Caco-2 (cell line): ENCODE results near the gene CYTH2. TPM values are rescaled to one million over a fixed set of nuclear protein-coding genes. Genes with fewer than 3 reads are reported as not detected.
"Not testable (repeated sequence)": the region's sequence is repeated elsewhere in the genome, so short reads cannot be mapped to it uniquely, and the experiment has no call there.

Source experiments
- BruUV-seq: library from RNA; stranded (reverse); fragments of 400-500 nt; replicated peaks from 2 replicates; lab custom pipeline; 2021; lab: Mats Ljungman, UMichigan
- CTCF ChIA-PET: fragments of 300-600 bp; sonication (Branson Sonifier 250); formaldehyde crosslinking; loops from one replicate; lab custom pipeline; 2022; ENCODE audit warnings: antibody characterized with exemption; lab: Charles Lee
- POLR2A ChIA-PET: fragments of 300-600 bp; sonication (Branson Sonifier 250); formaldehyde crosslinking; loops from one replicate; lab custom pipeline; 2022; ENCODE audit warnings: antibody characterized with exemption; lab: Charles Lee
- DNase-seq, 2 experiments: peaks; one replicate each; pipeline versions ENCODE4 v3.0.0 to v3.0.0-alpha.2; 2020 to 2022
- H3K27me3 ChIP-seq: replicated peaks from 2 replicates; pipeline ENCODE4 v1.6.0; 2011; ENCODE audit warnings: low read length; ENCODE audit not compliant: control insufficient read depth, insufficient read depth
- H3K36me3 ChIP-seq: 2 replicates; pipeline ENCODE4 v1.5.1; 2011; ENCODE audit warnings: low read length; ENCODE audit not compliant: control insufficient read depth, insufficient read depth
- H3K4me1 ChIP-seq: fragments of 250-450 bp; sonication (Bioruptor Pico); 2 replicates; pipeline ENCODE4 v1.5.1; 2020; ENCODE audit warnings: mild to moderate bottlenecking
- H3K4me3 ChIP-seq: 2 replicates; pipeline ENCODE4 v1.5.1; 2011; ENCODE audit warnings: low read depth, mild to moderate bottlenecking, control low read depth, low read length
- H3K9me3 ChIP-seq: fragments of 250-450 bp; sonication (Bioruptor Pico); 2 replicates; pipeline ENCODE4 v1.5.1; 2020; ENCODE audit warnings: mild to moderate bottlenecking, moderate library complexity
- H3K27ac Mint-ChIP-seq: one replicate; pipeline ENCODE4 v1.8.0; 2022; ENCODE audit warnings: mixed read lengths; ENCODE audit not compliant: unreplicated experiment
- H3K27me3 Mint-ChIP-seq: one replicate; pipeline ENCODE4 v1.8.0; 2022; ENCODE audit warnings: mixed read lengths; ENCODE audit not compliant: insufficient read depth, unreplicated experiment
- H3K36me3 Mint-ChIP-seq: one replicate; pipeline ENCODE4 v1.8.0; 2022; ENCODE audit warnings: mild to moderate bottlenecking, mixed read lengths; ENCODE audit not compliant: insufficient read depth, unreplicated experiment
- H3K4me1 Mint-ChIP-seq: one replicate; pipeline ENCODE4 v1.8.0; 2022; ENCODE audit warnings: low read depth, mixed read lengths; ENCODE audit not compliant: unreplicated experiment
- H3K4me3 Mint-ChIP-seq: one replicate; pipeline ENCODE4 v1.8.0; 2022; ENCODE audit warnings: mild to moderate bottlenecking, moderate library complexity, mixed read lengths; ENCODE audit not compliant: unreplicated experiment
- H3K9me3 Mint-ChIP-seq: one replicate; pipeline ENCODE4 v1.8.0; 2022; ENCODE audit warnings: mixed read lengths; ENCODE audit not compliant: unreplicated experiment
- intact Hi-C: fragments of 100-400 bp; cut with micrococcal nuclease; formaldehyde crosslinking; loops from one replicate; pipeline ENCODE4 v1.10.0; 2022; ENCODE audit not compliant: unreplicated experiment
- total RNA-seq: library from RNA; stranded (reverse); gene quantifications from 2 replicates; pipeline ENCODE4 v1.2.3, GENCODE V29; 2022
- TF ChIP-seq, protein P1 (sequence below), 2 experiments: fragments of 200-600 bp in 1 of 2; IDR thresholded peaks; 1 replicate in 1 of 2; 2 replicates in 1 of 2; pipeline versions ENCODE4 v1.5.1 to v1.8.0; 2011 to 2022; ENCODE audit warnings: antibody characterized with exemption in 1 of 2, control low read depth in 1 of 2, inconsistent platforms in 1 of 2, low read depth in 1 of 2, low read length in 1 of 2, mild to moderate bottlenecking in 1 of 2, moderate library complexity in 1 of 2; ENCODE audit not compliant: insufficient read depth in 1 of 2, severe bottlenecking in 1 of 2, unreplicated experiment in 1 of 2

Gene CYTH2
- total RNA-seq, 1 experiment from 2014 or later, result 74.6 TPM

DNA sequence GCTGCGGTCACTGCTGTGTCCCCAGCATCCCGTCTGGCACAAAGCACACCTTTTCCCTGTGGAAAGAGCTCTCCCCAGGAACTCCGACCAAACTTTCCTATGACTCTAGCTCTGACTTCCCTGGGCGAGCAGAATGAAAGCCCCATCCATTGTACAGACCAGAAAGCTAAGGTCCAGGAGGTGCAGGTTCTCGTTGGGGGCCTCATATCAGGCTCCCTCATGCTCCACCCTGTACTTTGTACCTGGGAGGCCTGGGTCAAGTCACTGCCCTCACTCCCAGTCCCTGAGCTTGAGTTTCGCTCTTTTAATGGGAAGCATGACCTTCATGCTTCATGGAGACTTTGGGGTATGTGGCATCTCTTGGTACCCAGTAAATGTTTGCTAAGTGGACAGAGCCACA, 18.4 kb downstream of the CYTH2 start:
- Mint-ChIP-seq H3K9me3 (no peaks in the 10 kb centered on the region), H3K4me1 (peaks cover 28% of the 10 kb centered on the region), H3K36me3 (peaks cover 53% of the 10 kb centered on the region), H3K27ac (no peak overlapping the region), H3K4me3 (no peak overlapping the region), H3K27me3 (no peaks in the 10 kb centered on the region)
- Histone ChIP-seq H3K36me3 (no peaks in the 10 kb centered on the region), H3K4me3 (no peak overlapping the region), H3K4me1 (peaks cover 16% of the 10 kb centered on the region), H3K9me3 (no peaks in the 10 kb centered on the region), H3K27me3 (no peaks in the 10 kb centered on the region)
- no peak for DNase-seq
- CTCF ChIA-PET, result interaction anchor here (0.5 to 4.1 kb wide), 5 partner anchors 18 to 121 kb away, joined by 3 to 73 read pairs (median 4); no protein-coding TSS in a partner anchor
- BruUV-seq, result no TSS peak
- POLR2A ChIA-PET, result interaction anchor here (0.6 to 1.1 kb wide), 3 partner anchors 15 to 19 kb away, joined by 3 to 6 read pairs (median 4); no protein-coding TSS in a partner anchor
- intact Hi-C loops, result no loop called here
- TF ChIP-seq, protein P1, sequence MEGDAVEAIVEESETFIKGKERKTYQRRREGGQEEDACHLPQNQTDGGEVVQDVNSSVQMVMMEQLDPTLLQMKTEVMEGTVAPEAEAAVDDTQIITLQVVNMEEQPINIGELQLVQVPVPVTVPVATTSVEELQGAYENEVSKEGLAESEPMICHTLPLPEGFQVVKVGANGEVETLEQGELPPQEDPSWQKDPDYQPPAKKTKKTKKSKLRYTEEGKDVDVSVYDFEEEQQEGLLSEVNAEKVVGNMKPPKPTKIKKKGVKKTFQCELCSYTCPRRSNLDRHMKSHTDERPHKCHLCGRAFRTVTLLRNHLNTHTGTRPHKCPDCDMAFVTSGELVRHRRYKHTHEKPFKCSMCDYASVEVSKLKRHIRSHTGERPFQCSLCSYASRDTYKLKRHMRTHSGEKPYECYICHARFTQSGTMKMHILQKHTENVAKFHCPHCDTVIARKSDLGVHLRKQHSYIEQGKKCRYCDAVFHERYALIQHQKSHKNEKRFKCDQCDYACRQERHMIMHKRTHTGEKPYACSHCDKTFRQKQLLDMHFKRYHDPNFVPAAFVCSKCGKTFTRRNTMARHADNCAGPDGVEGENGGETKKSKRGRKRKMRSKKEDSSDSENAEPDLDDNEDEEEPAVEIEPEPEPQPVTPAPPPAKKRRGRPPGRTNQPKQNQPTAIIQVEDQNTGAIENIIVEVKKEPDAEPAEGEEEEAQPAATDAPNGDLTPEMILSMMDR (IDR thresholded peaks at IDR 0.05; ENCODE audit: insufficient read depth in 1 of 2, low read depth in 1 of 2, low read length in 1 of 2, severe bottlenecking in 1 of 2, unreplicated experiment in 1 of 2), result no peak

DNA sequence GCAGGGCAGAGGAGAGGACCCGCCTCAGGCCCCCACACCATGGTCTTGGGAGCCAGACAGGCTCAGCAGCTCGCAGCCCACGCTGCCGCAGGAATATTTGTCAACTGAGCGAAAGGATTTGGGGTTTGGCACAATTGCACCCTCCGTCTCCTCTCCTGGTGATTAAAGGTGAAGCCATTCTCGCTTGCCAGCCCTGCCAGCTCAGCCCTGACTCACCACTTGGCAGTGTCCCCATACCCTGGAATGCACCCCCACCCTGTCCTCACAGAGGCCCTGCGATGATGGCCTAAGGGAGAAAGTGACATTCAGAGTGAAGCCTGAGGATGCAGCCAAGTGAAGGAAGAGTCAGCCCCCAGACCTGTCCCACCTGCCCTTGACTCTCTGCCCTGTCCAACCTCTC, 18.8 kb downstream of the CYTH2 start:
- H3K4me1 Mint-ChIP-seq, result peaks cover 32% of the 10 kb centered on the region

DNA sequence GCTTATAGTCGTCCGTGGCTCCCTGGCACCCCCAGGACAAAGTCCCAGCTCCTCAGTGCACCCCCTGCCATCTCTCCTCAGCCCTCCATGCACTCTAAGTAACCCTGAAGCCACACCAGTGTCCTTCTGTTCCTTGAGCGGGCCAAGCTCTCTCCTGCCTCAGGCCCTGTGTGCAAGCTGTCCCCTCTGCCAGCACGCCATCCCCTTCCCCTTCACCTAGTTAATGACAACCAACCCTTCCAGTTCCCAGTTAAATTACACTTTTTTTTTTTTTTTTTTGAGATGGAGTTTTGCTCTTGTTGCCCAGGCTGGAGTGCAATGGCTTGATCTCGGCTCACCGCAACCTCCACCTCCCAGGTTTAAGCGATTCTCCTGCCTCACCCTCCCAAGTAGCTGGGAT, 19.3 kb downstream of the CYTH2 start:
- H3K4me3 Mint-ChIP-seq, H3K27me3 Mint-ChIP-seq, H3K36me3 ChIP-seq, H3K9me3 ChIP-seq, BruUV-seq, intact Hi-C loops, H3K4me3 ChIP-seq, H3K9me3 Mint-ChIP-seq, H3K27me3 ChIP-seq, DNase-seq: not testable (repeated sequence)
- H3K36me3 Mint-ChIP-seq, result peaks cover 58% of the 10 kb centered on the region
- CTCF ChIA-PET, result interaction anchor here (1.5 to 4.1 kb wide), 2 partner anchors 97 to 120 kb away, joined by 4 to 73 read pairs; no protein-coding TSS in a partner anchor
- H3K4me1 Mint-ChIP-seq, result peaks cover 32% of the 10 kb centered on the region
- H3K27ac Mint-ChIP-seq, result peak overlapping the region; percentile 12
- POLR2A ChIA-PET, result interaction anchor here (1.1 kb wide), 1 partner anchor 14 kb away, joined by 6 read pairs; no protein-coding TSS in a partner anchor
- peaks cover 16% of the 10 kb centered on the region for H3K4me1 ChIP-seq

More for the DNA sequence above, 18.8 kb downstream of the CYTH2 start:
- no TSS peak for BruUV-seq
- no peaks in the 10 kb centered on the region for H3K27me3 Mint-ChIP-seq
- H3K36me3 Mint-ChIP-seq, result peaks cover 56% of the 10 kb centered on the region
- no peaks in the 10 kb centered on the region for H3K27me3 ChIP-seq
- no peaks in the 10 kb centered on the region for H3K9me3 ChIP-seq
- intact Hi-C loops, result no loop called here
- peak overlapping the region; percentile 12 for H3K27ac Mint-ChIP-seq
- DNase-seq, result no peak
- no peak overlapping the region for H3K4me3 Mint-ChIP-seq
- no peaks in the 10 kb centered on the region for H3K36me3 ChIP-seq
- TF ChIP-seq, protein P1 (IDR thresholded peaks at IDR 0.05; ENCODE audit: insufficient read depth in 1 of 2, low read depth in 1 of 2, low read length in 1 of 2, severe bottlenecking in 1 of 2, unreplicated experiment in 1 of 2), result no peak
- H3K4me3 ChIP-seq, result no peak overlapping the region
- no peaks in the 10 kb centered on the region for H3K9me3 Mint-ChIP-seq
- POLR2A ChIA-PET, result interaction anchor here (0.6 to 1.1 kb wide), 2 partner anchors 14 to 18 kb away, joined by 4 to 6 read pairs; no protein-coding TSS in a partner anchor
- H3K4me1 ChIP-seq, result peaks cover 16% of the 10 kb centered on the region
- CTCF ChIA-PET, result interaction anchor here (0.9 to 4.1 kb wide), 3 partner anchors 18 to 121 kb away, joined by 3 to 73 read pairs (median 4); no protein-coding TSS in a partner anchor
